K562 (cell line): Measurements from ENCODE around the gene MPL. TPM values are rescaled to one million over a fixed set of nuclear protein-coding genes. Genes with fewer than 3 reads are reported as not detected.

Source experiments
- CEBPB ChIP-seq: fragments of 450-650 bp; IDR thresholded peaks from 2 replicates; pipeline ENCODE4 v1.6.1; 2016; ENCODE audit warnings: missing genetic modification characterization, missing compliant biosample characterization
- ESRRB ChIP-seq: fragments of 250-450 bp; sonication (Bioruptor Pico); IDR thresholded peaks from 2 replicates; pipeline ENCODE4 v1.5.0; 2020; ENCODE audit warnings: mild to moderate bottlenecking, moderate library complexity, borderline replicate concordance
- HNRNPLL ChIP-seq: fragments of 200-400 bp; formaldehyde crosslinking; IDR thresholded peaks from 2 replicates; pipeline ENCODE4 v1.6.1; 2017; ENCODE audit warnings: low read length, low read depth, mild to moderate bottlenecking; ENCODE audit not compliant: poor library complexity, severe bottlenecking
- KLF10 ChIP-seq: fragments of 250-450 bp; sonication (Bioruptor Pico); IDR thresholded peaks from 2 replicates; pipeline ENCODE4 v1.6.1; 2021; ENCODE audit warnings: matching md5 sums
- LARP7 ChIP-seq: fragments of 450-650 bp; IDR thresholded peaks from 2 replicates; pipeline ENCODE4 v1.6.1; 2016
- PKNOX1 ChIP-seq: fragments of 450-650 bp; IDR thresholded peaks from 2 replicates; pipeline ENCODE4 v1.6.1; 2016
- RFX7 ChIP-seq: fragments of 250-450 bp; sonication (Bioruptor Pico); IDR thresholded peaks from 2 replicates; pipeline ENCODE4 v1.5.1; 2021; ENCODE audit warnings: mild to moderate bottlenecking
- SMARCB1 ChIP-seq: IDR thresholded peaks from 2 replicates; pipeline ENCODE4 v1.6.1; 2011; ENCODE audit warnings: improper control_type of control experiment, low read depth; ENCODE audit not compliant: insufficient read length
- TAF9B ChIP-seq: fragments of 450-650 bp; IDR thresholded peaks from 2 replicates; pipeline ENCODE4 v1.6.1; 2018; ENCODE audit warnings: mild to moderate bottlenecking; ENCODE audit not compliant: partially characterized antibody
- TFE3 ChIP-seq: fragments of 450-650 bp; formaldehyde crosslinking; IDR thresholded peaks from 2 replicates; pipeline ENCODE4 v1.4.0; 2020; ENCODE audit warnings: mild to moderate bottlenecking, mixed read lengths
- ZBTB8A ChIP-seq: fragments of 450-650 bp; IDR thresholded peaks from 2 replicates; pipeline ENCODE4 v1.6.1; 2018; ENCODE audit warnings: mild to moderate bottlenecking, moderate library complexity; ENCODE audit not compliant: partially characterized antibody
- ZC3H8 ChIP-seq: fragments of 450-650 bp; IDR thresholded peaks from 2 replicates; pipeline ENCODE4 v1.6.1; 2017
- ZNF224 ChIP-seq: sonication (generic); formaldehyde crosslinking; IDR thresholded peaks from 2 replicates; pipeline ENCODE4 v1.8.0; 2022; ENCODE audit warnings: mild to moderate bottlenecking, missing genetic modification reagents
- ZNF407 ChIP-seq: fragments of 450-650 bp; IDR thresholded peaks from 2 replicates; pipeline ENCODE4 v1.6.1; 2016; ENCODE audit warnings: low read depth
- polyA plus RNA-seq, 8 experiments: library from polyadenylated mRNA; depleted of rRNA in 4 of 8; stranded (reverse) in 5 of 8; unstranded in 3 of 8; fragments of >200 nt; fragmentation: Nextera tagmentation in 2 of 8; fragmentation: Illumina TruSeq in 1 of 8; extraction: Ambion mirVana in 2 of 8; extraction: Trizol in 1 of 8; gene quantifications; 2 replicates each; pipeline versions ENCODE4 v1.2.1 to v1.2.3, GENCODE V29; 2011 to 2014; ENCODE audit warnings: inconsistent platforms in 1 of 8, missing spikeins in 1 of 8
- total RNA-seq, 7 experiments: library from RNA; depleted of rRNA in 6 of 7; stranded (reverse); fragments of >200 nt in 6 of 7; fragmentation: Illumina TruSeq in 2 of 7; extraction: Trizol in 2 of 7; gene quantifications; 2 replicates each; pipeline versions ENCODE4 v1.2.1 to v1.2.3, GENCODE V29; 2011 to 2021; ENCODE audit warnings: low replicate concordance in 1 of 7
- TF ChIP-seq, protein P1 (sequence below), 2 experiments: fragments of 450-650 bp in 1 of 2; IDR thresholded peaks; 2 replicates each; pipeline ENCODE4 v1.6.1; 2011 to 2017; ENCODE audit warnings: low read depth in 2 of 2, antibody characterized with exemption in 1 of 2, borderline replicate concordance in 1 of 2, low read length in 1 of 2, mild to moderate bottlenecking in 1 of 2, mixed read lengths in 1 of 2; ENCODE audit not compliant: control insufficient read depth in 1 of 2

Gene MPL
- total and polyA plus RNA-seq, 9 of the 15 experiments (the other 6 are each of a cell fraction or from before 2014, with no cell fraction given), result not detected

GRCh38 chr1:43363935-43364525, 26.4 kb downstream of the MPL start (continued):
- TF ChIP-seq ESRRB (CRISPR knock-in tag) (no peak), TAF9B (no peak), CEBPB (tag) (no peak), ZNF224 (no peak), ZNF407 (no peak), PKNOX1 (no peak), TFE3 (CRISPR knock-in tag) (no peak), ZC3H8 (no peak), RFX7 (CRISPR knock-in tag) (peak; percentile 46; the same call in 1 of the 2 replicates), KLF10 (CRISPR knock-in tag) (no peak), LARP7 (no peak), SMARCB1 (no peak), ZBTB8A (no peak), HNRNPLL (no peak)
- TF ChIP-seq, protein P1, sequence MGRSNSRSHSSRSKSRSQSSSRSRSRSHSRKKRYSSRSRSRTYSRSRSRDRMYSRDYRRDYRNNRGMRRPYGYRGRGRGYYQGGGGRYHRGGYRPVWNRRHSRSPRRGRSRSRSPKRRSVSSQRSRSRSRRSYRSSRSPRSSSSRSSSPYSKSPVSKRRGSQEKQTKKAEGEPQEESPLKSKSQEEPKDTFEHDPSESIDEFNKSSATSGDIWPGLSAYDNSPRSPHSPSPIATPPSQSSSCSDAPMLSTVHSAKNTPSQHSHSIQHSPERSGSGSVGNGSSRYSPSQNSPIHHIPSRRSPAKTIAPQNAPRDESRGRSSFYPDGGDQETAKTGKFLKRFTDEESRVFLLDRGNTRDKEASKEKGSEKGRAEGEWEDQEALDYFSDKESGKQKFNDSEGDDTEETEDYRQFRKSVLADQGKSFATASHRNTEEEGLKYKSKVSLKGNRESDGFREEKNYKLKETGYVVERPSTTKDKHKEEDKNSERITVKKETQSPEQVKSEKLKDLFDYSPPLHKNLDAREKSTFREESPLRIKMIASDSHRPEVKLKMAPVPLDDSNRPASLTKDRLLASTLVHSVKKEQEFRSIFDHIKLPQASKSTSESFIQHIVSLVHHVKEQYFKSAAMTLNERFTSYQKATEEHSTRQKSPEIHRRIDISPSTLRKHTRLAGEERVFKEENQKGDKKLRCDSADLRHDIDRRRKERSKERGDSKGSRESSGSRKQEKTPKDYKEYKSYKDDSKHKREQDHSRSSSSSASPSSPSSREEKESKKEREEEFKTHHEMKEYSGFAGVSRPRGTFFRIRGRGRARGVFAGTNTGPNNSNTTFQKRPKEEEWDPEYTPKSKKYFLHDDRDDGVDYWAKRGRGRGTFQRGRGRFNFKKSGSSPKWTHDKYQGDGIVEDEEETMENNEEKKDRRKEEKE (IDR thresholded peaks at IDR 0.05; ENCODE audit: borderline replicate concordance in 1 of 2, control insufficient read depth in 1 of 2, low read depth in 2 of 2, low read length in 1 of 2), result no peak
